Prostate gland (tissue), 2 donors: Measurements from ENCODE around the gene GSTA4. TPM values are rescaled to one million over a fixed set of nuclear protein-coding genes. Genes with fewer than 3 reads are reported as not detected.

Experiments used
- DNase-seq: peaks from one replicate; pipeline ENCODE4 v3.0.0-alpha.2; 2019; ENCODE audit warnings: low spot score
- H3K27ac ChIP-seq, 2 donors: fragments of 200-600 bp; sonication (generic); 2 replicates each; pipeline ENCODE4 v1.5.1; 2017 to 2019
- H3K27me3 ChIP-seq: fragments of 200-600 bp; sonication (generic); replicated peaks from 2 replicates; pipeline ENCODE4 v1.5.1; 2019; ENCODE audit not compliant: insufficient read depth
- H3K36me3 ChIP-seq, 2 donors: fragments of 200-600 bp; sonication (generic); 1 replicate in 1 of 2; 2 replicates in 1 of 2; pipeline versions ENCODE4 v1.5.1 to v1.8.1; 2017 to 2019
- H3K4me1 ChIP-seq: fragments of 200-600 bp; sonication (generic); replicated peaks from 2 replicates; pipeline ENCODE4 v1.5.1; 2019
- H3K4me3 ChIP-seq, 2 donors: fragments of 200-600 bp; sonication (generic); 2 replicates each; pipeline ENCODE4 v1.5.1; 2017 to 2019
- H3K9me3 ChIP-seq: fragments of 200-600 bp; sonication (generic); 2 replicates; pipeline ENCODE4 v1.5.1; 2017
- POLR2A ChIP-seq: fragments of 450-650 bp; IDR thresholded peaks from one replicate; pipeline ENCODE4 v1.6.1; 2016; ENCODE audit warnings: antibody characterized with exemption, mild to moderate bottlenecking
- POLR2AphosphoS5 ChIP-seq: sonication (generic); formaldehyde crosslinking; IDR thresholded peaks from one replicate; pipeline ENCODE4 v1.6.1; 2017; ENCODE audit warnings: antibody characterized with exemption
- WGBS: methylation state at CpG from one replicate; pipeline ENCODE4 v1.1.5; 2018; 5-methylcytosine and 5-hydroxymethylcytosine counted together
- intact Hi-C: fragments of 100-400 bp; cut with DNase I; formaldehyde crosslinking; loops from one replicate; pipeline ENCODE4 v1.14.2; 2022
- total RNA-seq, 2 donors: library from RNA; depleted of rRNA; stranded (reverse); fragments of >200 nt; gene quantifications; one replicate each; pipeline ENCODE4 v1.1.0, GENCODE V29; 2016
- TF ChIP-seq, protein P1 (sequence below), 4 experiments: fragments of 200-600 bp in 2 of 4; fragments of 450-650 bp in 2 of 4; sonication (generic) in 2 of 4; IDR thresholded peaks; 1 replicate in 3 of 4; 2 replicates in 1 of 4; pipeline ENCODE4 v1.5.1; 2016 to 2019; ENCODE audit warnings: antibody characterized with exemption in 4 of 4, mild to moderate bottlenecking in 2 of 4, moderate library complexity in 2 of 4

GSTA4 gene
- total RNA-seq, 2 donors from 2014 or later: 62.2 to 96.7 TPM

DNA sequence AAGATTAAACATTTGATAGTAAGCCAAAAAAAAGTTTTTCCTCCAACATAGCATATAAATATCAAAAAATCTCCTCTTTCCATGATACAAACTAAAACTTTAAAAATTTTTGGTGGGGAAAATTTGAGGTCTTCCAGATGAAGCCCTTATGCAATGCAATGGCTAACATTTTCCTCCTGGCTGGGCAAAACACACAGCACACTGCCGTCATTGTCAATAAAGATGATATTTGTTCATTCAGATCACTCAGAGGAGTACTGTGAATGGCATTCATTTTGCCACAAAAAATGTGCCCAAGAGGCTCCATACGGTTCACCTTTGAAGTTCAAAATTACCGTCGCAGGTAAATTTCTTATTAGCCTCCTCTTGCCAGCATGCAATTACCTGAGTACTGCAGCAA, 36.2 kb upstream of the GSTA4 start:
- Histone ChIP-seq H3K4me3 (no peak overlapping the region), H3K27ac (no peak overlapping the region), H3K4me1 (no peaks in the 10 kb centered on the region), H3K9me3 (no peaks in the 10 kb centered on the region), H3K36me3 (peaks cover 0 to 3% of the 10 kb centered on the region in 2 donors), H3K27me3 (no peaks in the 10 kb centered on the region)
- 90% methylated on average over 4 of the region's 4 CpGs for WGBS
- TF ChIP-seq POLR2AphosphoS5: no peak
- no peak for TF ChIP-seq POLR2A
- TF ChIP-seq, protein P1, sequence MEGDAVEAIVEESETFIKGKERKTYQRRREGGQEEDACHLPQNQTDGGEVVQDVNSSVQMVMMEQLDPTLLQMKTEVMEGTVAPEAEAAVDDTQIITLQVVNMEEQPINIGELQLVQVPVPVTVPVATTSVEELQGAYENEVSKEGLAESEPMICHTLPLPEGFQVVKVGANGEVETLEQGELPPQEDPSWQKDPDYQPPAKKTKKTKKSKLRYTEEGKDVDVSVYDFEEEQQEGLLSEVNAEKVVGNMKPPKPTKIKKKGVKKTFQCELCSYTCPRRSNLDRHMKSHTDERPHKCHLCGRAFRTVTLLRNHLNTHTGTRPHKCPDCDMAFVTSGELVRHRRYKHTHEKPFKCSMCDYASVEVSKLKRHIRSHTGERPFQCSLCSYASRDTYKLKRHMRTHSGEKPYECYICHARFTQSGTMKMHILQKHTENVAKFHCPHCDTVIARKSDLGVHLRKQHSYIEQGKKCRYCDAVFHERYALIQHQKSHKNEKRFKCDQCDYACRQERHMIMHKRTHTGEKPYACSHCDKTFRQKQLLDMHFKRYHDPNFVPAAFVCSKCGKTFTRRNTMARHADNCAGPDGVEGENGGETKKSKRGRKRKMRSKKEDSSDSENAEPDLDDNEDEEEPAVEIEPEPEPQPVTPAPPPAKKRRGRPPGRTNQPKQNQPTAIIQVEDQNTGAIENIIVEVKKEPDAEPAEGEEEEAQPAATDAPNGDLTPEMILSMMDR (IDR thresholded peaks at IDR 0.05): no peak
- intact Hi-C loops: no loop called here
- no peak for DNase-seq

DNA sequence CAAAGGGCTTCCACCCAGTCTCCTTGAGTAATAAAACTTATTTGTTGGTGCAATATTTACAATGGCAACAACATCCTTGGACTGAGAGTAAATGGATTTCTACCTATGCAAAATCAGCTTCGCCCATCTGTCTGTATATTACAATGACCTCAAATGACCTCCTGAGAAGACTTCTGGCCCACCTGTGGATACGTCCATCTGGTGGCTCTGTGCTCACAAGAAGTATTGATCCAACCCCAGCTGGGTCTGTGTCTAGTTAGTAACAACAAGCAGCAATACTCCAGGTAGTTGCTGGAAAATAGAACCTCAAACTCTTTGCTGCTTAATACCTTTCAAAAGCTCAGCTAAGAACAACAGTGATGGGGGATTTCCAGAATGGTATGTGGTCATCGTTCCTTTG, 34.7 kb upstream of the GSTA4 start:
- DNase-seq: no peak
- intact Hi-C loops: no loop called here
- Histone ChIP-seq H3K9me3 (no peaks in the 10 kb centered on the region), H3K4me3 (no peak overlapping the region), H3K36me3 (peaks cover 0 to 6% of the 10 kb centered on the region in 2 donors), H3K27ac (no peak overlapping the region), H3K27me3 (no peaks in the 10 kb centered on the region), H3K4me1 (no peaks in the 10 kb centered on the region)
- TF ChIP-seq, protein P1 (IDR thresholded peaks at IDR 0.05): no peak
- TF ChIP-seq POLR2AphosphoS5: no peak
- no peak for TF ChIP-seq POLR2A
- WGBS: 95% methylated on average over 3 of the region's 3 CpGs

DNA sequence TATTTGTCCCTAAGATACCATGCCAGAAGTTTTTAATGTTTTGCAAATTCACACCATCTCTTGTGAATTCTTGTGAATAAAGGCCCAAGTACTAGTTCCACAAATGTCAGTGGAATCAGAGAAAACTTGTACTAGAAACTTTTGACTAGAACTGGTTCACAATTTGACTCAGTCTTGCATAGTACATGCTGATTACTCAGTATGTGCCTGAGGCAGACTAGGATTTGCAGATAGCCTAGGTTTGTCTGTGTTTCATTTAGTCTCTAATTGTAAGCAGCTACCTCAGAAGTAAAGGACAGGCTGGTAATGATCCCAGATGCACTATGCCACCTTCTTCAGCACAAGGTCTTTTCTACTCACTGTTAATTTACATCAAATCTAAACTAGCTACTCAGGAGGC, 34.2 kb upstream of the GSTA4 start:
- Histone ChIP-seq H3K27ac (no peak overlapping the region), H3K27me3 (no peaks in the 10 kb centered on the region), H3K9me3 (no peaks in the 10 kb centered on the region), H3K4me3 (no peak overlapping the region), H3K36me3 (peaks cover 0 to 6% of the 10 kb centered on the region in 2 donors), H3K4me1 (no peaks in the 10 kb centered on the region)
- no peak for DNase-seq
- intact Hi-C loops: no loop called here
- TF ChIP-seq, protein P1 (IDR thresholded peaks at IDR 0.05): no peak
- TF ChIP-seq POLR2AphosphoS5 (no peak), POLR2A (no peak)

DNA sequence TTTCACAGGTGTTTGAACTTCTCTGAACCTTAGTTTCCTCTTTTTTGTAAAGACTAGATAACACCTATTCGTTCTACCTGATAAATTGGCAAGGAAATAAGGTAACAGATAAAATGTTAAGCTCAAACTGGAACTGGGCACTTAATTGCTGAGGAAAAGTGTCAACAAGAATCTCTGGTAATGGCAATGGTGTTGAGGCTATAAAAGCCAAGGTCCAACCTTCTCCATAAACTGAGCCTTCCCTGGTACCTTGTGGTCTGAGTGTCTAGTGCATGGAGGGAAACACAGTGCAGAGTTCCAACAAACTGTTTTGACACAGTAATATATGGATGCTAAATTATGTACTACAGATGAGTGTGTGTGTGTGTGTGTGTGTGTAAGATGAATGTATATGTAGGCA, 33.4 kb upstream of the GSTA4 start:
- H3K36me3 ChIP-seq: peaks cover 0 to 6% of the 10 kb centered on the region in 2 donors
- H3K27ac ChIP-seq: no peak overlapping the region
- DNase-seq: no peak
- intact Hi-C loops: no loop called here
- H3K4me3 ChIP-seq: no peak overlapping the region
- H3K9me3 ChIP-seq: no peaks in the 10 kb centered on the region
- WGBS: 87% methylated on average over 1 of the region's 1 CpG
- TF ChIP-seq, protein P1 (IDR thresholded peaks at IDR 0.05): no peak
- TF ChIP-seq POLR2AphosphoS5: no peak
- TF ChIP-seq POLR2A: no peak
- H3K27me3 ChIP-seq: no peaks in the 10 kb centered on the region
- H3K4me1 ChIP-seq: no peaks in the 10 kb centered on the region

DNA sequence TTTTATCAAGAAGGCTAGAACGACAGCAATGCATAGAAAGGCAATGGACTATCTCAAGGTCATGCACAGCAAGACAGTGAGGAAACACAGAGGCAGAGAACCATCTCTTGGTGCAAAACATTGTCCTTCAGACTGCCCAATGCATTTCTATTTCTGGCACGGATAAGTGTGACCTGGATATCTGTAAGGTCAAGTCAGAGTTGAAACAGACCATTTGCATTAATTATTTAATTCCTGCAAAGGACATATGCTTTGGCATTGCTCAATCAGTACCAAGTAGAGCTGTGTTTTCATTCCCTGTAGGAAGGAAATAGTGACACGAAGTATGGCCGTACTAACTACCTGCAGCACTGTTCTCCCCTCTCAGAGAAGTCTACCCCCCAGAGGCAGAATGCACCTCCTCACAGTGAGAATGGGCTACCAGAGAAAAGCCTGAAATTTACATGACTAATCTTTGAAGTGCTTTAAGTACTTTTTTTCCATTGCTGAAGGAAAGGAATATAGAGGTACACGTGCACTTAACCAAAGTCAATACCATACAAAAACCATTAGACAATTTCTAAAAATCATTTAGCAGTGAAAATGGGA, 32.1 kb upstream of the GSTA4 start:
- no peaks in the 10 kb centered on the region for H3K4me1 ChIP-seq
- intact Hi-C loops: no loop called here
- no peaks in the 10 kb centered on the region for H3K9me3 ChIP-seq
- no peaks in the 10 kb centered on the region for H3K27me3 ChIP-seq
- no peak overlapping the region for H3K27ac ChIP-seq
- no peak overlapping the region for H3K4me3 ChIP-seq
- TF ChIP-seq POLR2AphosphoS5 (no peak), POLR2A (no peak)
- TF ChIP-seq, protein P1 (IDR thresholded peaks at IDR 0.05): no peak
- DNase-seq: no peak
- peaks cover 0 to 6% of the 10 kb centered on the region in 2 donors for H3K36me3 ChIP-seq
- WGBS: 92% methylated on average over 5 of the region's 5 CpGs
